PFSK-1 (cell line): ENCODE results near the gene SUPT5H.

Source experiments
- FOXP2 ChIP-seq: optimal IDR thresholded peaks from 2 replicates; pipeline ENCODE3; 2011; ENCODE audit warnings: borderline replicate concordance, control low read depth, inconsistent platforms; ENCODE audit not compliant: insufficient read depth; ENCODE audit errors: extremely low read length, extremely low read depth
- POLR2AphosphoS5 ChIP-seq: IDR thresholded peaks from 2 replicates; pipeline ENCODE4 v1.6.1; 2012; ENCODE audit warnings: low read depth, mild to moderate bottlenecking, control low read depth, low read length, moderate library complexity
- REST ChIP-seq, 2 experiments: IDR thresholded peaks; 2 replicates each; pipeline versions ENCODE4 v1.6.1 to v1.8.0; 2011 to 2012; ENCODE audit warnings: low read depth in 2 of 2, low read length in 2 of 2, control low read depth in 1 of 2, inconsistent platforms in 1 of 2, mild to moderate bottlenecking in 1 of 2, moderate library complexity in 1 of 2; ENCODE audit not compliant: insufficient read depth in 1 of 2
- TAF1 ChIP-seq: IDR thresholded peaks from 2 replicates; pipeline ENCODE4 v1.6.1; 2012; ENCODE audit warnings: low read length, control low read depth, borderline replicate concordance; ENCODE audit not compliant: insufficient read depth

GRCh38 chr19:39420769-39421168 is 24.6 kb upstream of the SUPT5H start:
- TF ChIP-seq POLR2AphosphoS5, result no peak
- no peak for TF ChIP-seq TAF1
- no peak for TF ChIP-seq REST (IDR thresholded peaks at IDR 0.05; ENCODE audit: insufficient read depth in 1 of 2, low read depth in 2 of 2, low read length in 2 of 2)
- TF ChIP-seq FOXP2, result no peak
